IMR-90 (cell line): ENCODE data around the gene RPL15. TPM values are rescaled to one million over a fixed set of nuclear protein-coding genes. Genes with fewer than 3 reads are reported as not detected.

ENCODE experiments used
- ATAC-seq: fragments of 200-7000 bp; cut with Tn5 transposase; 2 replicates; pipeline ENCODE4 v1.9.1; 2020; ENCODE audit warnings: low read depth, mild to moderate bottlenecking, moderate library complexity
- BruUV-seq: library from RNA; stranded (reverse); fragments of 400-500 nt; replicated peaks from 2 replicates; lab custom pipeline; 2021; lab: Mats Ljungman, UMichigan
- CTCF ChIA-PET: fragments of 300-600 bp; formaldehyde crosslinking; extraction: SDS; loops from one replicate; lab custom pipeline; 2021; ENCODE audit warnings: antibody characterized with exemption; lab: Yijun Ruan, JAX
- POLR2A ChIA-PET: fragments of 300-600 bp; sonication (Branson Sonifier 250); formaldehyde crosslinking; loops from one replicate; lab custom pipeline; 2022; ENCODE audit warnings: antibody characterized with exemption; ENCODE audit not compliant: unreplicated experiment; lab: Charles Lee
- DNase-seq: peaks from one replicate; pipeline ENCODE4 v3.0.0; 2013
- H2AFZ ChIP-seq: replicated peaks from 2 replicates; pipeline ENCODE3; 2013; ENCODE audit warnings: low read length, mild to moderate bottlenecking; ENCODE audit not compliant: poor library complexity
- H2AK5ac ChIP-seq: 2 replicates; pipeline ENCODE4 v1.6.1; 2013; ENCODE audit warnings: low read depth, low read length, inconsistent platforms
- H2AK9ac ChIP-seq: replicated peaks from 2 replicates; pipeline ENCODE3; 2013; ENCODE audit warnings: mild to moderate bottlenecking, low read depth, low read length, moderate library complexity; ENCODE audit not compliant: poor library complexity
- H2BK120ac ChIP-seq: 2 replicates; pipeline ENCODE4 v1.6.1; 2013; ENCODE audit warnings: low read depth, low read length, inconsistent platforms
- H2BK15ac ChIP-seq: 3 replicates; pipeline ENCODE4 v1.6.1; 2013; ENCODE audit warnings: low read depth, low read length, inconsistent platforms
- H2BK20ac ChIP-seq: 2 replicates; pipeline ENCODE4 v1.6.1; 2013; ENCODE audit warnings: low read depth, mild to moderate bottlenecking, inconsistent platforms, low read length, moderate library complexity
- H2BK5ac ChIP-seq: 2 replicates; pipeline ENCODE4 v1.6.1; 2013; ENCODE audit warnings: mild to moderate bottlenecking, low read depth, low read length, inconsistent platforms; ENCODE audit not compliant: poor library complexity, severe bottlenecking
- H3K14ac ChIP-seq: replicated peaks from 2 replicates; pipeline ENCODE4 v1.6.1; 2013; ENCODE audit warnings: low read depth, low read length, inconsistent platforms
- H3K18ac ChIP-seq: 2 replicates; pipeline ENCODE4 v1.6.1; 2013; ENCODE audit warnings: low read depth, low read length, control low read depth
- H3K23ac ChIP-seq: 2 replicates; pipeline ENCODE4 v1.6.1; 2013; ENCODE audit warnings: low read depth, low read length, inconsistent platforms
- H3K27ac ChIP-seq: 2 replicates; pipeline ENCODE4 v1.5.1; 2013; ENCODE audit warnings: mild to moderate bottlenecking, control low read depth, low read length; ENCODE audit not compliant: insufficient read depth
- H3K27me3 ChIP-seq: 2 replicates; pipeline ENCODE4 v1.6.1; 2013; ENCODE audit warnings: low read length; ENCODE audit not compliant: control insufficient read depth, insufficient read depth
- H3K36me3 ChIP-seq: 2 replicates; pipeline ENCODE4 v1.6.1; 2013; ENCODE audit warnings: low read length, mixed read lengths; ENCODE audit not compliant: control insufficient read depth, insufficient read depth
- H3K4ac ChIP-seq: 2 replicates; pipeline ENCODE4 v1.6.1; 2013; ENCODE audit warnings: low read depth, low read length, inconsistent platforms
- H3K4me1 ChIP-seq: 2 replicates; pipeline ENCODE4 v1.6.1; 2013; ENCODE audit warnings: low read length, mixed read lengths; ENCODE audit not compliant: control insufficient read depth, insufficient read depth
- H3K4me2 ChIP-seq: 2 replicates; pipeline ENCODE4 v1.6.1; 2013; ENCODE audit warnings: low read depth, mild to moderate bottlenecking, control low read depth, low read length, moderate library complexity
- H3K4me3 ChIP-seq: 2 replicates; pipeline ENCODE4 v1.5.1; 2013; ENCODE audit warnings: low read depth, mild to moderate bottlenecking, control low read depth, low read length, moderate library complexity; ENCODE audit not compliant: insufficient read depth
- H3K56ac ChIP-seq: 2 replicates; pipeline ENCODE4 v1.6.1; 2013; ENCODE audit warnings: low read length, inconsistent platforms; ENCODE audit not compliant: insufficient read depth; ENCODE audit errors: extremely low read depth
- H3K79me1 ChIP-seq, 2 experiments: 2 replicates each; pipeline ENCODE4 v1.6.1; 2013; ENCODE audit warnings: low read length in 2 of 2, inconsistent platforms in 1 of 2, low read depth in 1 of 2
- H3K9ac ChIP-seq: 2 replicates; pipeline ENCODE4 v1.6.1; 2013; ENCODE audit warnings: low read depth, low read length, control low read depth
- H3K9me1 ChIP-seq: 2 replicates; pipeline ENCODE4 v1.6.1; 2013; ENCODE audit warnings: low read length, inconsistent platforms; ENCODE audit not compliant: insufficient read depth
- H3K9me3 ChIP-seq: 2 replicates; pipeline ENCODE4 v1.6.1; 2013; ENCODE audit warnings: low read length; ENCODE audit not compliant: control insufficient read depth, insufficient read depth
- H4K20me1 ChIP-seq: 2 replicates; pipeline ENCODE4 v1.6.1; 2013; ENCODE audit warnings: low read length, inconsistent platforms; ENCODE audit not compliant: insufficient read depth
- H4K5ac ChIP-seq: 2 replicates; pipeline ENCODE4 v1.6.1; 2013; ENCODE audit warnings: mild to moderate bottlenecking, low read depth, low read length, control low read depth
- H4K8ac ChIP-seq, 2 experiments: 2 replicates each; pipeline ENCODE4 v1.6.1; 2013; ENCODE audit warnings: low read depth in 2 of 2, low read length in 2 of 2, control low read depth in 1 of 2, inconsistent platforms in 1 of 2
- H4K91ac ChIP-seq: 2 replicates; pipeline ENCODE4 v1.6.1; 2013; ENCODE audit warnings: low read depth, low read length, inconsistent platforms; ENCODE audit not compliant: insufficient read depth
- BHLHE40 ChIP-seq: fragments of 150-350 bp; IDR thresholded peaks from 2 replicates; pipeline ENCODE4 v1.6.1; 2016; ENCODE audit warnings: mild to moderate bottlenecking, low read depth, low read length
- CEBPB ChIP-seq: IDR thresholded peaks from 2 replicates; pipeline ENCODE4 v1.6.1; 2012; ENCODE audit warnings: low read depth, low read length, improper control_type of control experiment
- CHD1 ChIP-seq: IDR thresholded peaks from 2 replicates; pipeline ENCODE4 v1.6.1; 2012; ENCODE audit warnings: low read depth, low read length, improper control_type of control experiment
- FOS ChIP-seq: fragments of 150-350 bp; IDR thresholded peaks from 2 replicates; pipeline ENCODE4 v1.6.1; 2016; ENCODE audit warnings: low read depth, low read length
- MAFK ChIP-seq: IDR thresholded peaks from 2 replicates; pipeline ENCODE4 v1.6.1; 2012; ENCODE audit warnings: low read depth, low read length, improper control_type of control experiment
- MAZ ChIP-seq: IDR thresholded peaks from 2 replicates; pipeline ENCODE4 v1.6.1; 2012; ENCODE audit warnings: low read depth, mild to moderate bottlenecking, low read length, improper control_type of control experiment, moderate library complexity, borderline replicate concordance
- MXI1 ChIP-seq: IDR thresholded peaks from 2 replicates; pipeline ENCODE4 v1.6.1; 2012; ENCODE audit warnings: low read depth, mild to moderate bottlenecking, low read length, moderate library complexity, borderline replicate concordance
- NFE2L2 ChIP-seq: fragments of 150-350 bp; IDR thresholded peaks from 2 replicates; pipeline ENCODE4 v1.6.1; 2016; ENCODE audit warnings: low read depth, mild to moderate bottlenecking, low read length
- POLR2A ChIP-seq: IDR thresholded peaks from 2 replicates; pipeline ENCODE4 v1.6.1; 2012; ENCODE audit warnings: mild to moderate bottlenecking, low read depth, low read length
- RAD21 ChIP-seq: IDR thresholded peaks from 2 replicates; pipeline ENCODE4 v1.6.1; 2012; ENCODE audit warnings: low read length, improper control_type of control experiment
- RCOR1 ChIP-seq: IDR thresholded peaks from 2 replicates; pipeline ENCODE4 v1.6.1; 2012; ENCODE audit warnings: mild to moderate bottlenecking, low read length, improper control_type of control experiment; ENCODE audit not compliant: insufficient replicate concordance
- RFX5 ChIP-seq: IDR thresholded peaks from 2 replicates; pipeline ENCODE4 v1.8.0; 2012; ENCODE audit warnings: low read depth, mild to moderate bottlenecking, low read length, moderate library complexity
- SMC3 ChIP-seq: fragments of 150-350 bp; IDR thresholded peaks from 2 replicates; pipeline ENCODE4 v1.6.1; 2016; ENCODE audit warnings: low read depth, mild to moderate bottlenecking, antibody characterized with exemption, low read length, moderate library complexity
- WGBS, 2 experiments: methylation state at CpG; one replicate each; pipeline versions ENCODE4 v1.1.5 to v1.1.7; 2013; ENCODE audit warnings: missing lambda C conversion rate in 2 of 2; ENCODE audit not compliant: insufficient read length in 1 of 2; ENCODE audit errors: extremely low coverage in 2 of 2; 5-methylcytosine and 5-hydroxymethylcytosine counted together
- dilution Hi-C: fragments of 300-500 bp; cut with HindIII; formaldehyde crosslinking; loops from one replicate; pipeline ENCODE4 v1.14.3; 2018; ENCODE audit warnings: low sequenced_read_pairs; ENCODE audit not compliant: unreplicated experiment
- in situ Hi-C: fragments of 300-500 bp; cut with MboI; formaldehyde crosslinking; loops from 3 replicates; pipeline ENCODE4 v1.14.3; 2019; ENCODE audit warnings: low sequenced_read_pairs, inconsistent platforms, mixed read lengths
- intact Hi-C: fragments of 100-400 bp; cut with micrococcal nuclease; formaldehyde crosslinking; loops from 2 replicates; pipeline ENCODE4 v1.10.0; 2022
- polyA plus RNA-seq, 3 experiments: library from polyadenylated mRNA; depleted of rRNA; stranded (reverse); fragments of >200 nt; gene quantifications; 2 replicates each; pipeline ENCODE4 v1.2.3, GENCODE V29; 2012; ENCODE audit warnings: low replicate concordance in 1 of 3
- total RNA-seq: library from RNA; depleted of rRNA; stranded (reverse); fragments of >200 nt; gene quantifications from 2 replicates; pipeline ENCODE4 v1.2.3, GENCODE V29; 2012
- TF ChIP-seq, protein P1 (sequence below): fragments of 150-350 bp; IDR thresholded peaks from 2 replicates; pipeline ENCODE4 v1.6.1; 2017; ENCODE audit warnings: mild to moderate bottlenecking, antibody characterized with exemption, low read length, low read depth
- TF ChIP-seq, protein P2 (sequence below): conservative IDR thresholded peaks from 2 replicates; pipeline ENCODE4 v1.5.1; 2012; ENCODE audit warnings: mild to moderate bottlenecking, low read depth, low read length, improper control_type of control experiment
- TF ChIP-seq, protein P3 (sequence below): fragments of 150-350 bp; IDR thresholded peaks from 2 replicates; pipeline ENCODE4 v1.6.1; 2016; ENCODE audit warnings: low read depth, mild to moderate bottlenecking, low read length, moderate library complexity, borderline replicate concordance

The RPL15 gene
- total and polyA plus RNA-seq, 2 of the 4 experiments (the other 2 are of a cell fraction), result 1,419 to 4,701 TPM

DNA sequence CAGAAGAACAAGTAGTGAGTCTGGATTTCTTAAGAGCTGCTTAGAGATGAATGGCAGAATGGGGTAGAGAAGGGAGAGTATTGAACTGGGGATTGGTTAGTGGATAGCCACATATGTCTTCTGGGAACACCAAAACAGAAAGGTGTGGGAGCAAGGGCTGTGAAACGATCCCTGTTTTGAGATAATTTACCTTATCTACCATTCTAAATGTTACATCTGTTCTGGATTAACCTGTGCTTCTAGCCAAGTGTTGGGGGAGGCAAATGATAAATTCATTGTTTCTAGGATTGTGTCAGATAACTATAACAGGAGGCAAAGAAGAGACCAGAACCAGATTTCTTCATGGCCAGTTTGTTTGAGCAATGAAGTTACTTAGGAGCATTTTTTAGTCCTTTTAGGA lies 36.6 kb downstream of the RPL15 start:
- Histone ChIP-seq H2BK5ac (no peak overlapping the region), H3K18ac (no peak overlapping the region), H2BK120ac (no peak overlapping the region), H4K8ac (no peak overlapping the region), H3K9me3 (no peaks in the 10 kb centered on the region), H3K14ac (no peak overlapping the region), H3K4ac (no peak overlapping the region), H3K4me3 (no peak overlapping the region), H3K56ac (no peak overlapping the region), H4K5ac (no peak overlapping the region), H2AK5ac (no peak overlapping the region), H3K27ac (no peak overlapping the region), H3K27me3 (no peaks in the 10 kb centered on the region), H3K4me2 (no peak overlapping the region), H3K79me1 (peaks cover 30 to 78% of the 10 kb centered on the region in 2 experiments), H3K9me1 (peaks cover 5% of the 10 kb centered on the region), H2BK15ac (no peak overlapping the region), H3K4me1 (peaks cover 4% of the 10 kb centered on the region), H4K20me1 (peaks cover 61% of the 10 kb centered on the region), H3K23ac (no peak overlapping the region), H3K36me3 (peaks cover 4% of the 10 kb centered on the region; the same call in 1 of the 2 replicates), H3K9ac (no peak overlapping the region), H2AK9ac (no peak overlapping the region), H2AFZ (no peak overlapping the region), H4K91ac (no peak overlapping the region), H2BK20ac (no peak overlapping the region)
- no peak for TF ChIP-seq MAZ
- no peak for TF ChIP-seq NFE2L2
- TF ChIP-seq, protein P1, sequence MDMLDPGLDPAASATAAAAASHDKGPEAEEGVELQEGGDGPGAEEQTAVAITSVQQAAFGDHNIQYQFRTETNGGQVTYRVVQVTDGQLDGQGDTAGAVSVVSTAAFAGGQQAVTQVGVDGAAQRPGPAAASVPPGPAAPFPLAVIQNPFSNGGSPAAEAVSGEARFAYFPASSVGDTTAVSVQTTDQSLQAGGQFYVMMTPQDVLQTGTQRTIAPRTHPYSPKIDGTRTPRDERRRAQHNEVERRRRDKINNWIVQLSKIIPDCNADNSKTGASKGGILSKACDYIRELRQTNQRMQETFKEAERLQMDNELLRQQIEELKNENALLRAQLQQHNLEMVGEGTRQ, result no peak
- no peak for TF ChIP-seq MXI1
- no peak for TF ChIP-seq RFX5
- no peak for TF ChIP-seq BHLHE40
- TF ChIP-seq SMC3, result no peak
- TF ChIP-seq CHD1, result no peak
- TF ChIP-seq FOS, result no peak
- no peak for TF ChIP-seq CEBPB
- TF ChIP-seq, protein P2, sequence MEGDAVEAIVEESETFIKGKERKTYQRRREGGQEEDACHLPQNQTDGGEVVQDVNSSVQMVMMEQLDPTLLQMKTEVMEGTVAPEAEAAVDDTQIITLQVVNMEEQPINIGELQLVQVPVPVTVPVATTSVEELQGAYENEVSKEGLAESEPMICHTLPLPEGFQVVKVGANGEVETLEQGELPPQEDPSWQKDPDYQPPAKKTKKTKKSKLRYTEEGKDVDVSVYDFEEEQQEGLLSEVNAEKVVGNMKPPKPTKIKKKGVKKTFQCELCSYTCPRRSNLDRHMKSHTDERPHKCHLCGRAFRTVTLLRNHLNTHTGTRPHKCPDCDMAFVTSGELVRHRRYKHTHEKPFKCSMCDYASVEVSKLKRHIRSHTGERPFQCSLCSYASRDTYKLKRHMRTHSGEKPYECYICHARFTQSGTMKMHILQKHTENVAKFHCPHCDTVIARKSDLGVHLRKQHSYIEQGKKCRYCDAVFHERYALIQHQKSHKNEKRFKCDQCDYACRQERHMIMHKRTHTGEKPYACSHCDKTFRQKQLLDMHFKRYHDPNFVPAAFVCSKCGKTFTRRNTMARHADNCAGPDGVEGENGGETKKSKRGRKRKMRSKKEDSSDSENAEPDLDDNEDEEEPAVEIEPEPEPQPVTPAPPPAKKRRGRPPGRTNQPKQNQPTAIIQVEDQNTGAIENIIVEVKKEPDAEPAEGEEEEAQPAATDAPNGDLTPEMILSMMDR, result no peak
- TF ChIP-seq RCOR1, result no peak
- no peak for TF ChIP-seq MAFK
- no peak for TF ChIP-seq RAD21
- no peak for TF ChIP-seq POLR2A
- TF ChIP-seq, protein P3, sequence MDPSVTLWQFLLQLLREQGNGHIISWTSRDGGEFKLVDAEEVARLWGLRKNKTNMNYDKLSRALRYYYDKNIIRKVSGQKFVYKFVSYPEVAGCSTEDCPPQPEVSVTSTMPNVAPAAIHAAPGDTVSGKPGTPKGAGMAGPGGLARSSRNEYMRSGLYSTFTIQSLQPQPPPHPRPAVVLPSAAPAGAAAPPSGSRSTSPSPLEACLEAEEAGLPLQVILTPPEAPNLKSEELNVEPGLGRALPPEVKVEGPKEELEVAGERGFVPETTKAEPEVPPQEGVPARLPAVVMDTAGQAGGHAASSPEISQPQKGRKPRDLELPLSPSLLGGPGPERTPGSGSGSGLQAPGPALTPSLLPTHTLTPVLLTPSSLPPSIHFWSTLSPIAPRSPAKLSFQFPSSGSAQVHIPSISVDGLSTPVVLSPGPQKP, result no peak
- DNase-seq (no peak), ATAC-seq (no peak)
- ChIA-PET CTCF (no interaction called here), POLR2A (no interaction called here)
- WGBS, 2 experiments, result no CpG with 5 or more reads among the region's 1 CpG
- dilution Hi-C loops, result no loop called here
- no TSS peak for BruUV-seq
- intact Hi-C loops, result no loop called here
- in situ Hi-C loops, result no loop called here
